IMR-90 (cell line): Measurements from ENCODE around the gene CACNA2D4. TPM values are rescaled to one million over a fixed set of nuclear protein-coding genes. Genes with fewer than 3 reads are reported as not detected.

ENCODE experiments used
- ATAC-seq: fragments of 200-7000 bp; cut with Tn5 transposase; 2 replicates; pipeline ENCODE4 v1.9.1; 2020; ENCODE audit warnings: low read depth, mild to moderate bottlenecking, moderate library complexity
- BruUV-seq: library from RNA; stranded (reverse); fragments of 400-500 nt; replicated peaks from 2 replicates; lab custom pipeline; 2021; lab: Mats Ljungman, UMichigan
- CTCF ChIA-PET: fragments of 300-600 bp; formaldehyde crosslinking; extraction: SDS; loops from one replicate; lab custom pipeline; 2021; ENCODE audit warnings: antibody characterized with exemption; lab: Yijun Ruan, JAX
- POLR2A ChIA-PET: fragments of 300-600 bp; sonication (Branson Sonifier 250); formaldehyde crosslinking; loops from one replicate; lab custom pipeline; 2022; ENCODE audit warnings: antibody characterized with exemption; ENCODE audit not compliant: unreplicated experiment; lab: Charles Lee
- DNase-seq: peaks from one replicate; pipeline ENCODE4 v3.0.0; 2013
- H2AFZ ChIP-seq: replicated peaks from 2 replicates; pipeline ENCODE3; 2013; ENCODE audit warnings: low read length, mild to moderate bottlenecking; ENCODE audit not compliant: poor library complexity
- H2AK5ac ChIP-seq: 2 replicates; pipeline ENCODE4 v1.6.1; 2013; ENCODE audit warnings: low read depth, low read length, inconsistent platforms
- H2AK9ac ChIP-seq: replicated peaks from 2 replicates; pipeline ENCODE3; 2013; ENCODE audit warnings: mild to moderate bottlenecking, low read depth, low read length, moderate library complexity; ENCODE audit not compliant: poor library complexity
- H2BK120ac ChIP-seq: 2 replicates; pipeline ENCODE4 v1.6.1; 2013; ENCODE audit warnings: low read depth, low read length, inconsistent platforms
- H2BK15ac ChIP-seq: 3 replicates; pipeline ENCODE4 v1.6.1; 2013; ENCODE audit warnings: low read depth, low read length, inconsistent platforms
- H2BK20ac ChIP-seq: 2 replicates; pipeline ENCODE4 v1.6.1; 2013; ENCODE audit warnings: low read depth, mild to moderate bottlenecking, inconsistent platforms, low read length, moderate library complexity
- H2BK5ac ChIP-seq: 2 replicates; pipeline ENCODE4 v1.6.1; 2013; ENCODE audit warnings: mild to moderate bottlenecking, low read depth, low read length, inconsistent platforms; ENCODE audit not compliant: poor library complexity, severe bottlenecking
- H3K14ac ChIP-seq: replicated peaks from 2 replicates; pipeline ENCODE4 v1.6.1; 2013; ENCODE audit warnings: low read depth, low read length, inconsistent platforms
- H3K18ac ChIP-seq: 2 replicates; pipeline ENCODE4 v1.6.1; 2013; ENCODE audit warnings: low read depth, low read length, control low read depth
- H3K23ac ChIP-seq: 2 replicates; pipeline ENCODE4 v1.6.1; 2013; ENCODE audit warnings: low read depth, low read length, inconsistent platforms
- H3K27ac ChIP-seq: 2 replicates; pipeline ENCODE4 v1.5.1; 2013; ENCODE audit warnings: mild to moderate bottlenecking, control low read depth, low read length; ENCODE audit not compliant: insufficient read depth
- H3K27me3 ChIP-seq: 2 replicates; pipeline ENCODE4 v1.6.1; 2013; ENCODE audit warnings: low read length; ENCODE audit not compliant: control insufficient read depth, insufficient read depth
- H3K36me3 ChIP-seq: 2 replicates; pipeline ENCODE4 v1.6.1; 2013; ENCODE audit warnings: low read length, mixed read lengths; ENCODE audit not compliant: control insufficient read depth, insufficient read depth
- H3K4ac ChIP-seq: 2 replicates; pipeline ENCODE4 v1.6.1; 2013; ENCODE audit warnings: low read depth, low read length, inconsistent platforms
- H3K4me1 ChIP-seq: 2 replicates; pipeline ENCODE4 v1.6.1; 2013; ENCODE audit warnings: low read length, mixed read lengths; ENCODE audit not compliant: control insufficient read depth, insufficient read depth
- H3K4me2 ChIP-seq: 2 replicates; pipeline ENCODE4 v1.6.1; 2013; ENCODE audit warnings: low read depth, mild to moderate bottlenecking, control low read depth, low read length, moderate library complexity
- H3K4me3 ChIP-seq: 2 replicates; pipeline ENCODE4 v1.5.1; 2013; ENCODE audit warnings: low read depth, mild to moderate bottlenecking, control low read depth, low read length, moderate library complexity; ENCODE audit not compliant: insufficient read depth
- H3K56ac ChIP-seq: 2 replicates; pipeline ENCODE4 v1.6.1; 2013; ENCODE audit warnings: low read length, inconsistent platforms; ENCODE audit not compliant: insufficient read depth; ENCODE audit errors: extremely low read depth
- H3K79me1 ChIP-seq, 2 experiments: 2 replicates each; pipeline ENCODE4 v1.6.1; 2013; ENCODE audit warnings: low read length in 2 of 2, inconsistent platforms in 1 of 2, low read depth in 1 of 2
- H3K9ac ChIP-seq: 2 replicates; pipeline ENCODE4 v1.6.1; 2013; ENCODE audit warnings: low read depth, low read length, control low read depth
- H3K9me1 ChIP-seq: 2 replicates; pipeline ENCODE4 v1.6.1; 2013; ENCODE audit warnings: low read length, inconsistent platforms; ENCODE audit not compliant: insufficient read depth
- H3K9me3 ChIP-seq: 2 replicates; pipeline ENCODE4 v1.6.1; 2013; ENCODE audit warnings: low read length; ENCODE audit not compliant: control insufficient read depth, insufficient read depth
- H4K20me1 ChIP-seq: 2 replicates; pipeline ENCODE4 v1.6.1; 2013; ENCODE audit warnings: low read length, inconsistent platforms; ENCODE audit not compliant: insufficient read depth
- H4K5ac ChIP-seq: 2 replicates; pipeline ENCODE4 v1.6.1; 2013; ENCODE audit warnings: mild to moderate bottlenecking, low read depth, low read length, control low read depth
- H4K8ac ChIP-seq, 2 experiments: 2 replicates each; pipeline ENCODE4 v1.6.1; 2013; ENCODE audit warnings: low read depth in 2 of 2, low read length in 2 of 2, control low read depth in 1 of 2, inconsistent platforms in 1 of 2
- H4K91ac ChIP-seq: 2 replicates; pipeline ENCODE4 v1.6.1; 2013; ENCODE audit warnings: low read depth, low read length, inconsistent platforms; ENCODE audit not compliant: insufficient read depth
- CEBPB ChIP-seq: IDR thresholded peaks from 2 replicates; pipeline ENCODE4 v1.6.1; 2012; ENCODE audit warnings: low read depth, low read length, improper control_type of control experiment
- ELK1 ChIP-seq: fragments of 150-350 bp; IDR thresholded peaks from 2 replicates; pipeline ENCODE4 v1.6.1; 2016; ENCODE audit warnings: low read depth, mild to moderate bottlenecking, low read length, moderate library complexity, borderline replicate concordance
- FOS ChIP-seq: fragments of 150-350 bp; IDR thresholded peaks from 2 replicates; pipeline ENCODE4 v1.6.1; 2016; ENCODE audit warnings: low read depth, low read length
- MAFK ChIP-seq: IDR thresholded peaks from 2 replicates; pipeline ENCODE4 v1.6.1; 2012; ENCODE audit warnings: low read depth, low read length, improper control_type of control experiment
- MAZ ChIP-seq: IDR thresholded peaks from 2 replicates; pipeline ENCODE4 v1.6.1; 2012; ENCODE audit warnings: low read depth, mild to moderate bottlenecking, low read length, improper control_type of control experiment, moderate library complexity, borderline replicate concordance
- POLR2A ChIP-seq: IDR thresholded peaks from 2 replicates; pipeline ENCODE4 v1.6.1; 2012; ENCODE audit warnings: mild to moderate bottlenecking, low read depth, low read length
- WGBS, 2 experiments: methylation state at CpG; one replicate each; pipeline versions ENCODE4 v1.1.5 to v1.1.7; 2013; ENCODE audit warnings: missing lambda C conversion rate in 2 of 2; ENCODE audit not compliant: insufficient read length in 1 of 2; ENCODE audit errors: extremely low coverage in 2 of 2; 5-methylcytosine and 5-hydroxymethylcytosine counted together
- dilution Hi-C: fragments of 300-500 bp; cut with HindIII; formaldehyde crosslinking; loops from one replicate; pipeline ENCODE4 v1.14.3; 2018; ENCODE audit warnings: low sequenced_read_pairs; ENCODE audit not compliant: unreplicated experiment
- in situ Hi-C: fragments of 300-500 bp; cut with MboI; formaldehyde crosslinking; loops from 3 replicates; pipeline ENCODE4 v1.14.3; 2019; ENCODE audit warnings: low sequenced_read_pairs, inconsistent platforms, mixed read lengths
- intact Hi-C: fragments of 100-400 bp; cut with micrococcal nuclease; formaldehyde crosslinking; loops from 2 replicates; pipeline ENCODE4 v1.10.0; 2022
- polyA plus RNA-seq, 3 experiments: library from polyadenylated mRNA; depleted of rRNA; stranded (reverse); fragments of >200 nt; gene quantifications; 2 replicates each; pipeline ENCODE4 v1.2.3, GENCODE V29; 2012; ENCODE audit warnings: low replicate concordance in 1 of 3
- total RNA-seq: library from RNA; depleted of rRNA; stranded (reverse); fragments of >200 nt; gene quantifications from 2 replicates; pipeline ENCODE4 v1.2.3, GENCODE V29; 2012

Gene CACNA2D4
- total and polyA plus RNA-seq, 2 of the 4 experiments (the other 2 are of a cell fraction), result 0.18 to 0.22 TPM

GRCh38 chr12:1803736-1804135 lies 114.7 kb downstream of the CACNA2D4 start:
- H3K9me3 ChIP-seq, result no peaks in the 10 kb centered on the region
- no peak overlapping the region for H4K91ac ChIP-seq
- H3K23ac ChIP-seq, result no peak overlapping the region
- H3K4me3 ChIP-seq, result no peak overlapping the region
- H3K56ac ChIP-seq, result no peak overlapping the region
- CTCF ChIA-PET, result interaction anchor here (1.8 kb wide), 1 partner anchor 136 kb away, joined by 6 read pairs; no protein-coding TSS in a partner anchor
- no peak overlapping the region for H2BK20ac ChIP-seq
- no peak overlapping the region for H2AK9ac ChIP-seq
- TF ChIP-seq CEBPB, result no peak
- TF ChIP-seq ELK1, result no peak
- no peak for TF ChIP-seq MAZ
- TF ChIP-seq MAFK, result no peak
- no peak for TF ChIP-seq POLR2A
- TF ChIP-seq FOS, result no peak
- in situ Hi-C loops (loop anchor here (10.0 to 25.0 kb wide), 3 partner anchors 221 to 781 kb away; no protein-coding TSS in a partner anchor), dilution Hi-C loops (no loop called here), intact Hi-C loops (no loop called here)
- H4K5ac ChIP-seq, result no peak overlapping the region
- H2BK5ac ChIP-seq, result no peak overlapping the region
- H3K27me3 ChIP-seq, result no peaks in the 10 kb centered on the region
- H3K18ac ChIP-seq, result no peak overlapping the region
- 40% methylated on average over 1 of the region's 7 CpGs; no CpG with 5 or more reads in 1 of the 2 experiments for WGBS, 2 experiments
- H3K9ac ChIP-seq, result no peak overlapping the region
- no TSS peak for BruUV-seq
- H2BK15ac ChIP-seq, result no peak overlapping the region
- no peaks in the 10 kb centered on the region for H3K79me1 ChIP-seq
- H2AK5ac ChIP-seq, result no peak overlapping the region
- H3K9me1 ChIP-seq, result no peaks in the 10 kb centered on the region
- H3K4ac ChIP-seq, result no peak overlapping the region
- no peak for ATAC-seq
- H2AFZ ChIP-seq, result peak overlapping the region; percentile 52
- H3K27ac ChIP-seq, result no peak overlapping the region
- no peak for DNase-seq
- H3K36me3 ChIP-seq, result no peaks in the 10 kb centered on the region
- H3K14ac ChIP-seq, result no peak overlapping the region
- H2BK120ac ChIP-seq, result no peak overlapping the region
- no peak overlapping the region for H4K8ac ChIP-seq
- POLR2A ChIA-PET, result no interaction called here
- no peaks in the 10 kb centered on the region for H3K4me1 ChIP-seq
- H3K4me2 ChIP-seq, result no peak overlapping the region
- H4K20me1 ChIP-seq, result no peaks in the 10 kb centered on the region
